Measurements from ENCODE around the gene ERAP2.

DNA sequence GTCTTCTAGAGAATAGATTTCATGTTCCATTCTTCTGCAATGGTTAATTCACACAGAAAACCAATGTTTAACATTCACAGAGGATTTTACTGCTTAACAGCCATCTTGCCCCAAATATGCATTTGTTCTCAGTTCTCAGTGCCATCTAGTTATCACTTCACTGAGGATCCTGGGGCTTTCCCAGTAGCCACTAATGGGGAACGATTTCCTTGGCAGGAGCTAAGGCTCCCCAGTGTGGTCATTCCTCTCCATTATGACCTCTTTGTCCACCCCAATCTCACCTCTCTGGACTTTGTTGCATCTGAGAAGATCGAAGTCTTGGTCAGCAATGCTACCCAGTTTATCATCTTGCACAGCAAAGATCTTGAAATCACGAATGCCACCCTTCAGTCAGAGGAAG lies 3.4 kb downstream of the ERAP2 start:
- TF ChIP-seq, protein P1, sequence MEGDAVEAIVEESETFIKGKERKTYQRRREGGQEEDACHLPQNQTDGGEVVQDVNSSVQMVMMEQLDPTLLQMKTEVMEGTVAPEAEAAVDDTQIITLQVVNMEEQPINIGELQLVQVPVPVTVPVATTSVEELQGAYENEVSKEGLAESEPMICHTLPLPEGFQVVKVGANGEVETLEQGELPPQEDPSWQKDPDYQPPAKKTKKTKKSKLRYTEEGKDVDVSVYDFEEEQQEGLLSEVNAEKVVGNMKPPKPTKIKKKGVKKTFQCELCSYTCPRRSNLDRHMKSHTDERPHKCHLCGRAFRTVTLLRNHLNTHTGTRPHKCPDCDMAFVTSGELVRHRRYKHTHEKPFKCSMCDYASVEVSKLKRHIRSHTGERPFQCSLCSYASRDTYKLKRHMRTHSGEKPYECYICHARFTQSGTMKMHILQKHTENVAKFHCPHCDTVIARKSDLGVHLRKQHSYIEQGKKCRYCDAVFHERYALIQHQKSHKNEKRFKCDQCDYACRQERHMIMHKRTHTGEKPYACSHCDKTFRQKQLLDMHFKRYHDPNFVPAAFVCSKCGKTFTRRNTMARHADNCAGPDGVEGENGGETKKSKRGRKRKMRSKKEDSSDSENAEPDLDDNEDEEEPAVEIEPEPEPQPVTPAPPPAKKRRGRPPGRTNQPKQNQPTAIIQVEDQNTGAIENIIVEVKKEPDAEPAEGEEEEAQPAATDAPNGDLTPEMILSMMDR (IDR thresholded peaks at IDR 0.05) = no peak
- no peak for TF ChIP-seq POLR2AphosphoS5 (IDR thresholded peaks at IDR 0.05)
